ENCODE measurements around the gene KCNQ1.

Gene KCNQ1

GRCh38 chr11:2674658-2675131 lies 229.9 kb downstream of the KCNQ1 start:
- DNase-seq = no peak

GRCh38 chr11:2675540-2675939 lies 230.7 kb downstream of the KCNQ1 start:
- DNase-seq = peak; percentile 41

- DNase-seq = no peak
Measured at GRCh38 chr11:2677127-2677526, 232.3 kb downstream of the KCNQ1 start.

- DNase-seq = no peak
Measured at GRCh38 chr11:2678396-2678795, 233.6 kb downstream of the KCNQ1 start.

GRCh38 chr11:2679011-2679676 lies 234.3 kb downstream of the KCNQ1 start:
- DNase-seq = no peak

- peak; percentile 44 for DNase-seq
Measured at GRCh38 chr11:2681408-2682145, 236.8 kb downstream of the KCNQ1 start.

GRCh38 chr11:2683806-2684205 lies 239.0 kb downstream of the KCNQ1 start:
- DNase-seq = no peak

GRCh38 chr11:2684581-2684980 lies 239.8 kb downstream of the KCNQ1 start:
- no peak for DNase-seq

GRCh38 chr11:2685051-2685450 lies 240.2 kb downstream of the KCNQ1 start:
- peak; percentile 36 for DNase-seq

GRCh38 chr11:2685566-2686359 lies 241.0 kb downstream of the KCNQ1 start:
- peak; percentile 38 for DNase-seq

- peak; percentile 34 for DNase-seq
Measured at GRCh38 chr11:2686360-2687222, 241.8 kb downstream of the KCNQ1 start.

- DNase-seq = peak; percentile 36
Measured at GRCh38 chr11:2687223-2687530, 242.4 kb downstream of the KCNQ1 start.

GRCh38 chr11:2687782-2688191 lies 243.0 kb downstream of the KCNQ1 start:
- peak; percentile 33 for DNase-seq

GRCh38 chr11:2688381-2689231 lies 243.8 kb downstream of the KCNQ1 start:
- peak; percentile 47 for DNase-seq

GRCh38 chr11:2689651-2690575 lies 245.1 kb downstream of the KCNQ1 start:
- DNase-seq = peak; percentile 46

GRCh38 chr11:2690596-2691354 lies 246.0 kb downstream of the KCNQ1 start:
- DNase-seq = peak; percentile 36

- DNase-seq = peak; percentile 28
Measured at GRCh38 chr11:2691355-2691761, 246.6 kb downstream of the KCNQ1 start.

GRCh38 chr11:2691991-2692875 lies 247.4 kb downstream of the KCNQ1 start:
- DNase-seq = peak; percentile 49
